NCI-H345 (cell line): ENCODE data around the gene FOXP1.

Source experiments
- DNase-seq: peaks from one replicate; lab custom pipeline; 2025; lab: John Stamatoyannopoulos, UW

The FOXP1 gene

GRCh38 chr3:71586810-71587242 lies 3.3 kb upstream of the FOXP1 start:
- DNase-seq, result no peak

GRCh38 chr3:71585887-71586809 lies 2.6 kb upstream of the FOXP1 start:
- peak; percentile 16 for DNase-seq

- DNase-seq, result no peak
Observed at GRCh38 chr3:71585131-71585530, 1.6 kb upstream of the FOXP1 start.

- DNase-seq, result peak; percentile 23
Observed at GRCh38 chr3:71584394-71585011, 975 bp upstream of the FOXP1 start.

- DNase-seq, result peak; percentile 51
Observed at GRCh38 chr3:71582612-71583565, 639 bp downstream of the FOXP1 start.

GRCh38 chr3:71582036-71582611 lies 1.4 kb downstream of the FOXP1 start:
- peak; percentile 23 for DNase-seq

- peak; percentile 17 for DNase-seq
Observed at GRCh38 chr3:71581457-71582035, 2.0 kb downstream of the FOXP1 start.

GRCh38 chr3:71580636-71581456 lies 2.7 kb downstream of the FOXP1 start:
- no peak for DNase-seq

GRCh38 chr3:71579935-71580406 lies 3.6 kb downstream of the FOXP1 start:
- DNase-seq, result no peak

GRCh38 chr3:71579326-71579934 lies 4.1 kb downstream of the FOXP1 start:
- DNase-seq, result no peak

GRCh38 chr3:71578054-71578751 lies 5.3 kb downstream of the FOXP1 start:
- no peak for DNase-seq

GRCh38 chr3:71577011-71577410 lies 6.5 kb downstream of the FOXP1 start:
- DNase-seq, result no peak

GRCh38 chr3:71575433-71575832 lies 8.1 kb downstream of the FOXP1 start:
- no peak for DNase-seq

- no peak for DNase-seq
Observed at GRCh38 chr3:71573181-71573580, 10.3 kb downstream of the FOXP1 start.

GRCh38 chr3:71570546-71570945 lies 13.0 kb downstream of the FOXP1 start:
- no peak for DNase-seq

- DNase-seq, result no peak
Observed at GRCh38 chr3:71568207-71568606, 15.3 kb downstream of the FOXP1 start.

- DNase-seq, result no peak
Observed at GRCh38 chr3:71566776-71567175, 16.8 kb downstream of the FOXP1 start.

GRCh38 chr3:71565976-71566375 lies 17.6 kb downstream of the FOXP1 start:
- DNase-seq, result no peak

- no peak for DNase-seq
Observed at GRCh38 chr3:71565316-71565715, 18.2 kb downstream of the FOXP1 start.
